GM18870 (cell line): Measurements from ENCODE around the gene SLC1A1.
A peak's percentile ranks its signal among the peaks of the same experiment; 100 is the strongest.
"Not testable (repeated sequence)": the region's sequence is repeated elsewhere in the genome, so short reads cannot be mapped to it uniquely, and the experiment has no call there.

ENCODE experiments used
- ATAC-seq: cut with Tn5 transposase; IDR thresholded peaks from one replicate; pipeline ENCODE4 v1.9.1; 2021; ENCODE audit warnings: moderate library complexity; ENCODE audit not compliant: unreplicated experiment

The SLC1A1 gene

GRCh38 chr9:4504250-4504649 lies 14.0 kb downstream of the SLC1A1 start:
- no peak for ATAC-seq

DNA sequence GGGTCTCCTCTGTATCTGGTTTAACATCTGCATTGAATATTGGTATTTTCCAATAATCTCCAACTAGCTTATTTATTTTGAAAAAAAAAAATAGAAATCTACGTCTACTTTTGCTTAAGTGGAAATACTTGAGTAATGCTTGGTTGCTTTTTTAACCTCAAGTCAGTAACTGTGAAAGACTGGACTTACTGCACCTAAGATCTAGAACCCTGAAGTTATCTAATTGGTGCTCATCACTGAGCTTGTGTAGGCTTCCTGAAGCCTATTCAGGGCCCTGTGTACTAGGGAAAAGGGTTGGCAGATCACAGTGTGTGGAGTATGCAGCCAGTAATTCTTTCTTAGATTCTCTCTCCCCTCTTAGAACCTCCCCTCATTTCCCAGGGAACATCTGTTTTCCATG lies 16.2 kb downstream of the SLC1A1 start:
- ATAC-seq: no peak

- no peak for ATAC-seq
Measured at GRCh38 chr9:4507306-4508130, 17.2 kb downstream of the SLC1A1 start.

- no peak for ATAC-seq
Measured at GRCh38 chr9:4508246-4508906, 18.1 kb downstream of the SLC1A1 start.

DNA sequence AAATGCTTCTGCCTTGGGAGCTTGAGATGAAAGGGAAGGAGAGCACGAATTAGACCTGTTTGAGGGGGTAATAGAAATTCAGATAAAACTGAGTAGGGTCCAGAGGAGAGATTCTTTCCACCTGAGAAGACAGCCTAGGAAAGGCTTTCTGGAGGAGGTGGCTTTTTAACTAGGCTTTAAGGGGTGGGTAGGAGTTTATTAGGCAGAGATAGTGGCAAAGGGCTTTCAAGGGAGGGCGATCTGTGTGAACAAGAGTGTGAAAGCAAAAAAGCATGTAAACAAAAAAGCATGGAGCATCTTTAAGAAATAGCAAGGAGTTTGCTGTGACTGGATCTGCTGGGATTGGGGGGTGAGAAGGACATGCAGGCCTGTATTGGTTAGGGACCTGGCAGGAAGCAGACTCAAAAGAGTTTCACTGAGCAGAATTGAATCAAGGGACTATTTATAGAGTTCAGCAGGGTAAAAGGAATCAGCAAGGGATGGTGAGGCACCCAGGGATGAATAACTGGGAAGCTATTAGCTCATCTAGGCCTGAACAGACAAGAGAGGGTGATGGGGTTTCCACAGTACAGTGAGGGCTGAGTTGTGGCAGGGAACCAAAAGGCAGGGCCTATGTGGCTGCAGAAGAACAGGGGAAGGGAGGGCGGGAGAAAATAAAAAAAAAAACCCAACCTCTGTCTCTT lies 18.8 kb downstream of the SLC1A1 start:
- no peak for ATAC-seq

- ATAC-seq: no peak
Measured at GRCh38 chr9:4509590-4509984, 19.3 kb downstream of the SLC1A1 start.

DNA sequence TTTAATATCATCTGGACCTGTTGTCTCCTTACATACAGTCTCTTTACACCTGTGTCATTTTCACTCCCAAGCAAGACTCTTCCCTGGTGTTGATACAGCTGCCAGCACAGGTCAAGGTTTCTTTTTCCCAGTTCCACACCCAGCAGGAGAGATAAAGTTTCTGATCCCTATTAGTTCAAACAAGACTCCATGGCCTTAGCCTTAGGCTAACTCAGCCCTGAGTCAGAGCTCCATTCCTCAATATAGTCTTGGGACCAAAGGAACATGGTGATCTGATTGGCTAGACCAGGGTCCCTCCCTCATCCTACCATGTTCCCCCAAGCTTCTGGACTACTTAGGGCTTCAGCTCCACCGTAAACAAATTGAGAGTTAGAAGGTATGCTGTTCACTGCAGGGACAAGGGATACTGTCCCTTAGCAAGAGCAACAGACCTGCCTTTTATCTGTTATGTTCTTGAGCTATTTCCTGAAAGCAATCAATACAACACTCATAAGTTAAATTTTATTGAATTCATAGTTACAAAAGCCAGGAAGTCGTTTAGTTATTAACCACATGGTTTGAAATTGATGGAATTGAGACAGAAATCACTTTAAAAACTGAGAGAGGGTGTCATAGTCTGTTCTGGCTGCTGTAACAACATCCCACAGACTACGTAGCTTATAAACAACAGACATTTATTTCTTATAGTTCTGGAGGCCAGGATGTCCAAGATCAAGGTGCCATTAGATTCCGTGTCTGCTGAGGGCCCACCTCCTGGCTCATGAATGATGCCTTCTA lies 20.5 kb downstream of the SLC1A1 start:
- ATAC-seq: no peak

GRCh38 chr9:4514252-4515128 lies 24.2 kb downstream of the SLC1A1 start:
- ATAC-seq: no peak

- peak; percentile 36 for ATAC-seq
Measured at GRCh38 chr9:4515958-4516375, 25.7 kb downstream of the SLC1A1 start.

- no peak for ATAC-seq
Measured at GRCh38 chr9:4517274-4517673, 27.0 kb downstream of the SLC1A1 start.

DNA sequence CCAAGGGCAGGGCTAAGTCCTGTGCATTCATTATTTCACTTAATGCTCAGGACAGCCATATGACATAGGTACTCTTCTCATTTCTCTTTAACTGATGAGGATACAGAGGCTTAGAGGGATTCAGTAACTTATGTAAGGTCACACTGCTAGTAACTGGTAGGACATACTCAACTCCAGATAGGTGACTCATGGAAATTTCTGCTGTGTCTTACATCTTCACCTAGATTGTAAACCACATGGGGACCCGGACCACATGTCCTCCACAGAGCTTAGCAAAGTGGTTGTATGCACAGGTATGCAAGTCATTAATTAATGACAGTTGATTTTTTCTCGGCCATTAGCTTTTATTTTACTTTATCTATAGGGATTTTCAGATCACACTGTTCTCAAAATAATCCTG lies 29.3 kb downstream of the SLC1A1 start:
- ATAC-seq: peak; percentile 44

GRCh38 chr9:4520055-4520454 lies 29.8 kb downstream of the SLC1A1 start:
- no peak for ATAC-seq

DNA sequence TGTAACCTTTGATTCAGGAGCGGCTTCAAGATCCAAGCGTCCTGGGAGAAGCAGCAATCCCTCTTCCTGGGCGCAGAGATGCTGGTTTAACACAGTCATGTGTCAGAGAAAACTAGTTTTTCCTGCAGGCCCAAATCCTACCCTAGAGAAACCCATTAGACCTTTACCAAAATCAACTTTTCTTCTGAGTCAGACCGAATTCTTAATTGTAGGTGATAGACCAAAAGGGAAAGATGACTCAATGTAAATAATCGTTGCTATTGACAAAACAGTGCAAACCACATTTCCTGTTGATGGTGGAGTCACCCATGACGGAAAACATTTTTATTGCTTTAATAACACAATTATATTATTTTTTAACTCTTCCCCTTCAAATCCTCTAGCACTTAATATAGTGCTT lies 40.1 kb downstream of the SLC1A1 start:
- peak; percentile 77 for ATAC-seq

DNA sequence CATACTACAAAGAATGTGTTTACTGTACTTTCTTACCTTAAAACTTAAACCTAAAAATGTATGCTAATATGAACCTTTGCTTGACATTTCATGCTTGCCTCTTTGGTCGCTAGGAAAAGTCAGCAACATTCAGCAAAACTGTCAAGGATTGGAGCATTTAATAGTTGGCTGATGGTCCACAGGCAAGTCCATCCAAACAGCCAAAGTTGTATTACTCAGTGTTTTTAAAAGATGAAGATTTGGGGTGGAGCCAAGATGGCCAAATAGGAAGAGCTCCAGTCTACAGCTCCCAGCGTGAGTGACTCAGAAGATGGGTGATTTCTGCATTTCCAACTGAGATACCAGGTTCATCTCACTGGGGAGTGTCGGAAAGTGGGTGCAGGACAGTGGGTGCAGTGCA lies 40.6 kb downstream of the SLC1A1 start:
- not testable (repeated sequence) for ATAC-seq

DNA sequence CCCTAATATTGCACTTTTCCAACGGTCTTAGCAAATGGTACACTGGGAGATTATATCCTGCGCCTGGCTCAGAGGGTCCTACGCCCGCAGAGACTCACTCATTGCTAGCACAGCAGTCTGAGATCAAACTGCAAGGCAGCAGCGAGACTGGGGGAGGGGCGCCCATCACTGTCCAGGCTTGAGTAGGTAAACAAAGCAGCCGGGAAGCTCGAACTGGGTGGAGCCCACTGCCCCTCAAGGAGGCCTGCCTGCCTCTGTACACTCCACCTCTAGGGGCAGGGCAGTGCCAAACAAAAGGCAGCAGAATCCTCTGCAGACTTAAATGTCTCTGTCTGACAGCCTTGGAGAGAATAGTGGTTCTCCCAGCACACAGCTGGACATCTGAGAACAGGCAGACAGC lies 41.1 kb downstream of the SLC1A1 start:
- not testable (repeated sequence) for ATAC-seq

GRCh38 chr9:4533881-4534280 lies 43.6 kb downstream of the SLC1A1 start:
- ATAC-seq: not testable (repeated sequence)

GRCh38 chr9:4536196-4536595 lies 45.9 kb downstream of the SLC1A1 start:
- ATAC-seq: not testable (repeated sequence)

GRCh38 chr9:4537581-4537980 lies 47.3 kb downstream of the SLC1A1 start:
- no peak for ATAC-seq

DNA sequence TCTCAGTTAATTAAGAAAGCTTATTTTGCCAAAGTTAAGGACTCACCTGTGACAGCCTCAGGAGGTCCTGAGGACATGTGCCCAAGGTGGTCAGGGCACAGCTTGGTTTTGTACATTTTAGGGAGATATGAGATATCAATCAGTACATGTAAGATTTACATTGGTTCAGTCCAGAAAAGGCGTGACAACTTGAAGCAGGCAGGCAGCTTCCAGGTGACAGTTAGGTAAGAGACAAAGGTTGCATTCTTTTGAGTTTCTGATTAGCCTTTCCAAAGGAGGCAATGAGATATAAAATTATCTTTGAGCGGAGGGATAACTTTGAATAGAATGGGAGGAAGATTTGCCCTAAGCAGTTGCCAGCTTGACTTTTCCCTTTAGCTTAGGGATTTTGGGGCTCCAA lies 47.8 kb downstream of the SLC1A1 start:
- no peak for ATAC-seq

DNA sequence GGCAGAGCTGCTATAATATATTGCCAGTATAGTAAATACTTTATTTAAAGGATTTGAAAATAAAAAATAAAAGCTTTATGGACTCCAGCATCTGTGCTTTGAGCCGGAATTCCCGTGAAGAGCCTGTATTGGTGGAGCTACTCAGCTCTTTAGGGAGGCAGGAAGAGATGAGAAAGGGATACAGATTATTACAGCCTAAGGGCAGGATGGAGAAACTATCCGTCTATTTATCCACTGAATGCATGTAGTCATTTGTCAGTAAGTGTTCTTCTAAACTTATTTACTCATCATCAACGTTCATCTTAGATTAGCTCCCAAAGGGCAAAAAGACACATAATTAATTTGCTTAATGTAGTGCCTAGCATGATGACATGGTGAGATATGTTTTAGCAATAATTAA lies 48.4 kb downstream of the SLC1A1 start:
- no peak for ATAC-seq
